Panc1 (cell line): ENCODE results near the gene OMP. TPM values are rescaled to one million over a fixed set of nuclear protein-coding genes. Genes with fewer than 3 reads are reported as not detected.

Experiments
- ATAC-seq: fragments of 200-7000 bp; cut with Tn5 transposase; 2 replicates; pipeline ENCODE4 v1.9.1; 2020; ENCODE audit warnings: mild to moderate bottlenecking, moderate library complexity
- BruUV-seq: library from RNA; stranded (reverse); fragments of 400-500 nt; replicated peaks from 2 replicates; lab custom pipeline; 2021; lab: Mats Ljungman, UMichigan
- CTCF ChIA-PET: fragments of 300-600 bp; sonication (Branson Sonifier 250); formaldehyde crosslinking; loops from one replicate; lab custom pipeline; 2022; ENCODE audit warnings: antibody characterized with exemption; lab: Charles Lee
- POLR2A ChIA-PET: fragments of 300-600 bp; sonication (Branson Sonifier 250); formaldehyde crosslinking; loops from one replicate; lab custom pipeline; 2022; ENCODE audit warnings: antibody characterized with exemption; lab: Charles Lee
- DNase-seq: peaks from one replicate; pipeline ENCODE4 v3.0.0-alpha.2; 2010; ENCODE audit warnings: low read depth, low spot score
- H3K27ac ChIP-seq: 2 replicates; pipeline ENCODE4 v1.5.1; 2011; ENCODE audit warnings: mild to moderate bottlenecking, low read length, inconsistent platforms
- H3K27me3 ChIP-seq: fragments of 200-500 bp; sonication (Bioruptor generic); 2 replicates; pipeline ENCODE4 v1.6.0; 2014; ENCODE audit warnings: low read length, inconsistent platforms; ENCODE audit not compliant: control insufficient read depth, insufficient read depth
- H3K36me3 ChIP-seq: fragments of 200-500 bp; sonication (Bioruptor generic); 2 replicates; pipeline ENCODE4 v1.5.1; 2014; ENCODE audit warnings: inconsistent platforms, mild to moderate bottlenecking, low read length, moderate library complexity; ENCODE audit not compliant: control insufficient read depth, insufficient read depth
- H3K4me1 ChIP-seq: 2 replicates; pipeline ENCODE4 v1.5.1; 2011; ENCODE audit warnings: inconsistent platforms, mild to moderate bottlenecking, low read length, moderate library complexity; ENCODE audit not compliant: control insufficient read depth, insufficient read depth
- H3K4me3 ChIP-seq, 2 experiments: 2 replicates each; pipeline ENCODE4 v1.5.1; 2011 to 2012; ENCODE audit warnings: low read depth in 2 of 2, low read length in 2 of 2, mild to moderate bottlenecking in 2 of 2, inconsistent platforms in 1 of 2, moderate library complexity in 1 of 2
- H3K9me3 ChIP-seq: fragments of 200-500 bp; sonication (Bioruptor generic); 2 replicates; pipeline ENCODE4 v1.5.1; 2014; ENCODE audit warnings: low read depth, mild to moderate bottlenecking, inconsistent platforms, low read length, moderate library complexity; ENCODE audit not compliant: control insufficient read depth, insufficient read depth
- CTCF ChIP-seq: fragments of 450-650 bp; IDR thresholded peaks from 2 replicates; pipeline ENCODE4 v1.5.1; 2017; ENCODE audit warnings: mild to moderate bottlenecking
- POLR2AphosphoS5 ChIP-seq: IDR thresholded peaks from 2 replicates; pipeline ENCODE4 v1.6.1; 2012; ENCODE audit warnings: mild to moderate bottlenecking, low read depth, low read length, moderate library complexity
- REST ChIP-seq, 2 experiments: IDR thresholded peaks; 2 replicates each; pipeline ENCODE4 v1.6.1; 2011 to 2012; ENCODE audit warnings: low read depth in 2 of 2, control low read depth in 1 of 2, low read length in 1 of 2, mild to moderate bottlenecking in 1 of 2, moderate library complexity in 1 of 2; ENCODE audit not compliant: insufficient read depth in 1 of 2
- SIN3A ChIP-seq: IDR thresholded peaks from 2 replicates; pipeline ENCODE4 v1.6.1; 2012; ENCODE audit warnings: low read depth, mild to moderate bottlenecking, low read length, moderate library complexity, borderline replicate concordance; ENCODE audit not compliant: insufficient read depth
- TCF7L2 ChIP-seq: IDR thresholded peaks from 2 replicates; pipeline ENCODE4 v1.6.1; 2011; ENCODE audit warnings: mild to moderate bottlenecking, low read depth, low read length, inconsistent platforms
- in situ Hi-C: cut with HindIII; loops from 2 replicates; pipeline ENCODE4 v1.10.0; 2016; ENCODE audit warnings: low sequenced_read_pairs, low pct_unique_long_range_greater_than_20kb
- intact Hi-C: fragments of 100-400 bp; cut with micrococcal nuclease; formaldehyde crosslinking; loops from one replicate; pipeline ENCODE4 v1.10.0; 2022; ENCODE audit not compliant: unreplicated experiment
- total RNA-seq: library from RNA; stranded (reverse); gene quantifications from one replicate; pipeline ENCODE4 v1.2.1, GENCODE V29; 2021; ENCODE audit not compliant: unreplicated experiment

The OMP gene
- total RNA-seq, 1 experiment from 2014 or later, result 1.5 TPM

GRCh38 chr11:77127920-77128691 is 25.5 kb downstream of the OMP start, which contains the start of gene MYO7A:
Gene MYO7A (plus strand): TSS chr11:77128246. CDS start chr11:77130635, 2,389 bp downstream.
- H3K4me1 ChIP-seq, result peaks cover 7% of the 10 kb centered on the region; the same call in 1 of the 2 replicates
- intact Hi-C loops, result loop anchor here (1.0 to 5.0 kb wide), 3 partner anchors 60 to 419 kb away; no protein-coding TSS in a partner anchor
- no peak within 1 kb of the TSS for H3K27ac ChIP-seq
- no peaks in the 10 kb centered on the region for H3K9me3 ChIP-seq
- peak within 1 kb of the TSS; percentile 41 to 60 for H3K4me3 ChIP-seq
- TF ChIP-seq POLR2AphosphoS5 (no peak), REST (IDR thresholded peaks at IDR 0.05; ENCODE audit: insufficient read depth in 1 of 2, low read depth in 2 of 2, low read length in 1 of 2) (no peak), CTCF (no peak), SIN3A (no peak), TCF7L2 (no peak)
- 0 out of 2 replicates have a peak, but pooled peaks have one; percentile 26 for ATAC-seq
- ChIA-PET POLR2A (no interaction called here), CTCF (interaction anchor here (0.7 to 3.7 kb wide), 7 partner anchors 13 to 429 kb away, joined by 3 to 33 read pairs (median 3); no protein-coding TSS in a partner anchor)
- DNase-seq, result no peak
- in situ Hi-C loops, result no loop called here
- H3K36me3 ChIP-seq, result no peaks in the 10 kb centered on the region
- no TSS peak for BruUV-seq
- H3K27me3 ChIP-seq, result no peaks in the 10 kb centered on the region

- TF ChIP-seq SIN3A (no peak), TCF7L2 (no peak), CTCF (no peak), POLR2AphosphoS5 (no peak), REST (IDR thresholded peaks at IDR 0.05; ENCODE audit: insufficient read depth in 1 of 2, low read depth in 2 of 2, low read length in 1 of 2) (no peak)
- no peaks in the 10 kb centered on the region for H3K36me3 ChIP-seq
- intact Hi-C loops (loop anchor here (5.0 kb wide), 1 partner anchor 418 kb away; no protein-coding TSS in a partner anchor), in situ Hi-C loops (no loop called here)
- no peak for DNase-seq
- ChIA-PET POLR2A (no interaction called here), CTCF (interaction anchor here (3.7 kb wide), 1 partner anchor 59 kb away, joined by 33 read pairs; no protein-coding TSS in a partner anchor)
- H3K27ac ChIP-seq, result no peak overlapping the region
- no TSS peak for BruUV-seq
- H3K4me1 ChIP-seq, result peaks cover 7% of the 10 kb centered on the region; the same call in 1 of the 2 replicates
- H3K27me3 ChIP-seq, result no peaks in the 10 kb centered on the region
- no peak for ATAC-seq
- no peaks in the 10 kb centered on the region for H3K9me3 ChIP-seq
- H3K4me3 ChIP-seq, result no peak overlapping the region
Observed at GRCh38 chr11:77129069-77129841, 26.6 kb downstream of the OMP start.
